Cortex of kidney (tissue), 1 donor: ENCODE results near the gene FAM53B.
"Not testable (repeated sequence)": the region's sequence is repeated elsewhere in the genome, so short reads cannot be mapped to it uniquely, and the experiment has no call there.

Experiments
- DNase-seq: peaks from one replicate; lab custom pipeline; 2025; lab: John Stamatoyannopoulos, UW

Gene FAM53B

GRCh38 chr10:124627866-124628675 is 116.1 kb downstream of the FAM53B start:
- no peak for DNase-seq

GRCh38 chr10:124626759-124627380 is 117.3 kb downstream of the FAM53B start:
- no peak for DNase-seq

- DNase-seq, result no peak
Observed at GRCh38 chr10:124625831-124626238, 118.3 kb downstream of the FAM53B start.

GRCh38 chr10:124624895-124625294 is 119.3 kb downstream of the FAM53B start:
- no peak for DNase-seq

- DNase-seq, result no peak
Observed at GRCh38 chr10:124624466-124624865, 119.7 kb downstream of the FAM53B start.

GRCh38 chr10:124624006-124624405 is 120.2 kb downstream of the FAM53B start:
- DNase-seq, result no peak

GRCh38 chr10:124622866-124623536 is 121.2 kb downstream of the FAM53B start:
- no peak for DNase-seq

GRCh38 chr10:124622158-124622557 is 122.0 kb downstream of the FAM53B start:
- no peak for DNase-seq

GRCh38 chr10:124621637-124622036 is 122.5 kb downstream of the FAM53B start:
- no peak for DNase-seq

GRCh38 chr10:124619802-124620490 is 124.2 kb downstream of the FAM53B start:
- no peak for DNase-seq

- DNase-seq, result no peak
Observed at GRCh38 chr10:124619195-124619594, 125.0 kb downstream of the FAM53B start.

GRCh38 chr10:124618470-124619073 is 125.6 kb downstream of the FAM53B start:
- DNase-seq, result no peak

GRCh38 chr10:124616836-124617130 is 127.4 kb downstream of the FAM53B start:
- DNase-seq, result no peak

- no peak for DNase-seq
Observed at GRCh38 chr10:124616040-124616835, 127.9 kb downstream of the FAM53B start.

GRCh38 chr10:124615259-124615658 is 128.9 kb downstream of the FAM53B start:
- DNase-seq, result no peak

GRCh38 chr10:124614003-124614659 is 130.0 kb downstream of the FAM53B start:
- DNase-seq, result no peak

- no peak for DNase-seq
Observed at GRCh38 chr10:124612611-124613498, 131.3 kb downstream of the FAM53B start.

GRCh38 chr10:124611738-124612137 is 132.4 kb downstream of the FAM53B start:
- DNase-seq, result no peak

- not testable (repeated sequence) for DNase-seq
Observed at GRCh38 chr10:124610851-124611250, 133.3 kb downstream of the FAM53B start.

GRCh38 chr10:124610186-124610585 is 134.0 kb downstream of the FAM53B start:
- DNase-seq, result not testable (repeated sequence)
